GM18951 (cell line): ENCODE results near the gene SLC2A5.
"Not testable (repeated sequence)": the region's sequence is repeated elsewhere in the genome, so short reads cannot be mapped to it uniquely, and the experiment has no call there.

Source experiments
- POLR2A ChIP-seq: IDR thresholded peaks from 4 replicates; pipeline ENCODE4 v1.6.1; 2011; ENCODE audit warnings: mild to moderate bottlenecking; ENCODE audit not compliant: insufficient read length, insufficient read depth; ENCODE audit errors: extremely low read depth
- in situ Hi-C: fragments of 300-500 bp; cut with MboI; formaldehyde crosslinking; loops from one replicate; pipeline ENCODE4 v1.12.0; 2022; ENCODE audit warnings: low sequenced_read_pairs, mixed read lengths, inconsistent platforms; ENCODE audit not compliant: unreplicated experiment

Gene SLC2A5

GRCh38 chr1:9014475-9015375, 54.7 kb downstream of the SLC2A5 start:
- in situ Hi-C loops = loop anchor here (10.0 kb wide), 1 partner anchor 90 kb away; no protein-coding TSS in a partner anchor
- no peak for TF ChIP-seq POLR2A

GRCh38 chr1:9013819-9014218, 55.6 kb downstream of the SLC2A5 start:
- in situ Hi-C loops = loop anchor here (10.0 kb wide), 1 partner anchor 91 kb away; no protein-coding TSS in a partner anchor
- TF ChIP-seq POLR2A = no peak

GRCh38 chr1:9010781-9011323, 58.6 kb downstream of the SLC2A5 start:
- in situ Hi-C loops = loop anchor here (10.0 kb wide), 1 partner anchor 94 kb away; no protein-coding TSS in a partner anchor
- no peak for TF ChIP-seq POLR2A

- in situ Hi-C loops = loop anchor here (10.0 kb wide), 1 partner anchor 95 kb away; no protein-coding TSS in a partner anchor
- peak; percentile 22 for TF ChIP-seq POLR2A
Measured at GRCh38 chr1:9009438-9010370, 59.7 kb downstream of the SLC2A5 start.

- TF ChIP-seq POLR2A = no peak
- in situ Hi-C loops = no loop called here
Measured at GRCh38 chr1:9008236-9008635, 61.2 kb downstream of the SLC2A5 start.

GRCh38 chr1:9006956-9007615, 62.3 kb downstream of the SLC2A5 start:
- no peak for TF ChIP-seq POLR2A
- in situ Hi-C loops = no loop called here

GRCh38 chr1:9005395-9005708, 64.1 kb downstream of the SLC2A5 start:
- TF ChIP-seq POLR2A = no peak
- in situ Hi-C loops = no loop called here

GRCh38 chr1:9004700-9005394, 64.6 kb downstream of the SLC2A5 start:
- in situ Hi-C loops = no loop called here
- no peak for TF ChIP-seq POLR2A

- in situ Hi-C loops = no loop called here
Measured at GRCh38 chr1:9004031-9004699, 65.3 kb downstream of the SLC2A5 start.

GRCh38 chr1:9002215-9002560, 67.2 kb downstream of the SLC2A5 start:
- in situ Hi-C loops = not testable (repeated sequence)

More at GRCh38 chr1:9004031-9004699, 65.3 kb downstream of the SLC2A5 start:
- no peak for TF ChIP-seq POLR2A

- in situ Hi-C loops = not testable (repeated sequence)
Measured at GRCh38 chr1:9001534-9002214, 67.8 kb downstream of the SLC2A5 start.

- in situ Hi-C loops = not testable (repeated sequence)
Measured at GRCh38 chr1:8993962-8994675, 75.3 kb downstream of the SLC2A5 start.
